ENCODE data around the gene GDF10. TPM values are rescaled to one million over a fixed set of nuclear protein-coding genes. Genes with fewer than 3 reads are reported as not detected.

The GDF10 gene
- total RNA-seq, 1 donor from 2014 or later = 14.4 TPM

- DNase-seq (ENCODE audit: low spot score) = no peak
- intact Hi-C loops (cut with DNase I) = no loop called here
These were observed 9.6 kb downstream of the GDF10 start for GRCh38 chr10:47309408-47310089.

GRCh38 chr10:47310090-47310505 lies 10.1 kb downstream of the GDF10 start:
- DNase-seq (ENCODE audit: low spot score) (no peak), ATAC-seq (no peak)
- intact Hi-C loops (cut with DNase I) = no loop called here

More at GRCh38 chr10:47309408-47310089, 9.6 kb downstream of the GDF10 start:
- no peak for ATAC-seq

GRCh38 chr10:47311193-47311931 lies 11.4 kb downstream of the GDF10 start:
- ATAC-seq (peak; percentile 38), DNase-seq (ENCODE audit: low spot score) (no peak)
- intact Hi-C loops (cut with DNase I) = no loop called here

GRCh38 chr10:47311932-47312662 lies 12.1 kb downstream of the GDF10 start:
- ATAC-seq (peak; percentile 92), DNase-seq (ENCODE audit: low spot score) (peak; percentile 87)
- intact Hi-C loops (cut with DNase I) = loop anchor here (2.0 kb wide), 1 partner anchor 287 kb away; no protein-coding TSS in a partner anchor

- DNase-seq (ENCODE audit: low spot score) = no peak
- intact Hi-C loops (cut with DNase I) = loop anchor here (2.0 kb wide), 1 partner anchor 288 kb away; no protein-coding TSS in a partner anchor
- ATAC-seq = no peak
These were observed 12.6 kb downstream of the GDF10 start for GRCh38 chr10:47312663-47312995.

GRCh38 chr10:47314416-47314970 lies 14.5 kb downstream of the GDF10 start:
- intact Hi-C loops (cut with DNase I) = no loop called here
- ATAC-seq (no peak), DNase-seq (ENCODE audit: low spot score) (no peak)

- no peak for ATAC-seq
- DNase-seq (ENCODE audit: low spot score) = no peak
- intact Hi-C loops (cut with DNase I) = no loop called here
These were observed 15.4 kb downstream of the GDF10 start for GRCh38 chr10:47315421-47315820.

- DNase-seq (ENCODE audit: low spot score) (no peak), ATAC-seq (no peak)
- intact Hi-C loops (cut with DNase I) = no loop called here
These were observed 16.1 kb downstream of the GDF10 start for GRCh38 chr10:47316131-47316530.

- DNase-seq (ENCODE audit: low spot score) = no peak
- no peak for ATAC-seq
- intact Hi-C loops (cut with DNase I) = no loop called here
These were observed 17.3 kb downstream of the GDF10 start for GRCh38 chr10:47317251-47317650.

GRCh38 chr10:47318706-47319105 lies 18.7 kb downstream of the GDF10 start:
- ATAC-seq (no peak), DNase-seq (ENCODE audit: low spot score) (no peak)
- intact Hi-C loops (cut with DNase I) = no loop called here

- ATAC-seq (no peak), DNase-seq (ENCODE audit: low spot score) (no peak)
- intact Hi-C loops (cut with DNase I) = no loop called here
These were observed 19.8 kb downstream of the GDF10 start for GRCh38 chr10:47319784-47320183.

GRCh38 chr10:47320812-47321211 lies 20.8 kb downstream of the GDF10 start:
- no peak for ATAC-seq

GRCh38 chr10:47321521-47322195 lies 21.7 kb downstream of the GDF10 start:
- ATAC-seq = no peak
- no peak for DNase-seq (ENCODE audit: low spot score)
- intact Hi-C loops (cut with DNase I) = no loop called here

More at GRCh38 chr10:47320812-47321211, 20.8 kb downstream of the GDF10 start:
- intact Hi-C loops (cut with DNase I) = no loop called here
- DNase-seq (ENCODE audit: low spot score) = no peak

GRCh38 chr10:47322300-47323061 lies 22.5 kb downstream of the GDF10 start, which contains the start of gene GDF2:
Gene GDF2, plus strand, starts transcription at chr10:47322454. Its CDS starts 215 bp downstream, at chr10:47322669.
- ATAC-seq = no peak
- intact Hi-C loops (cut with DNase I) = no loop called here
- DNase-seq (ENCODE audit: low spot score) = no peak

GRCh38 chr10:47323087-47323486 lies 23.1 kb downstream of the GDF10 start:
- DNase-seq (ENCODE audit: low spot score) (no peak), ATAC-seq (no peak)
- intact Hi-C loops (cut with DNase I) = no loop called here

- no peak for ATAC-seq
- intact Hi-C loops (cut with DNase I) = no loop called here
- no peak for DNase-seq (ENCODE audit: low spot score)
These were observed 23.8 kb downstream of the GDF10 start for GRCh38 chr10:47323636-47324296.
